A549 (cell line): ENCODE results near the gene MSI2.

ENCODE experiments used
- BHLHE40 ChIP-seq: IDR thresholded peaks from 2 replicates; pipeline ENCODE4 v1.6.1; 2012; ENCODE audit warnings: low read depth, low read length, inconsistent platforms
- CEBPB ChIP-seq, 2 experiments: fragments of >200 bp in 1 of 2; sonication (Bioruptor Twin) in 1 of 2; formaldehyde crosslinking in 1 of 2; IDR thresholded peaks; 2 replicates each; pipeline ENCODE4 v1.6.1; 2012 to 2016
- CHD2 ChIP-seq: fragments of 150-350 bp; IDR thresholded peaks from 2 replicates; pipeline ENCODE4 v1.6.1; 2014; ENCODE audit warnings: low read length; ENCODE audit not compliant: partially characterized antibody
- CTCF ChIP-seq: fragments of >200 bp; sonication (Bioruptor Twin); formaldehyde crosslinking; IDR thresholded peaks from 3 replicates; pipeline ENCODE4 v1.5.1; 2016
- EHMT2 ChIP-seq: fragments of 200-600 bp; sonication (generic); IDR thresholded peaks from 2 replicates; pipeline ENCODE4 v1.6.1; 2016; ENCODE audit warnings: antibody characterized with exemption, low read depth, mild to moderate bottlenecking, moderate library complexity
- GATA3 ChIP-seq: IDR thresholded peaks from 2 replicates; pipeline ENCODE4 v1.6.1; 2012; ENCODE audit warnings: borderline replicate concordance
- HES2 ChIP-seq: fragments of >200 bp; sonication (Bioruptor Twin); formaldehyde crosslinking; IDR thresholded peaks from 2 replicates; pipeline ENCODE4 v1.6.1; 2016
- MAX ChIP-seq: IDR thresholded peaks from 2 replicates; pipeline ENCODE4 v1.6.1; 2012
- MYC ChIP-seq: IDR thresholded peaks from 2 replicates; pipeline ENCODE4 v1.6.1; 2012; ENCODE audit warnings: mild to moderate bottlenecking, inconsistent platforms, low read length, improper control_type of control experiment, borderline replicate concordance
- PBX3 ChIP-seq: IDR thresholded peaks from 2 replicates; pipeline ENCODE4 v1.6.1; 2012
- POLR2A ChIP-seq: IDR thresholded peaks from 2 replicates; pipeline ENCODE4 v1.6.1; 2012; ENCODE audit warnings: mild to moderate bottlenecking, low read length
- RARB ChIP-seq: fragments of 250-450 bp; sonication (Bioruptor Pico); IDR thresholded peaks from 2 replicates; pipeline ENCODE4 v1.8.0; 2021; ENCODE audit warnings: mild to moderate bottlenecking, moderate library complexity
- REST ChIP-seq: fragments of 200-600 bp; sonication (generic); IDR thresholded peaks from 2 replicates; pipeline ENCODE4 v1.6.1; 2016; ENCODE audit warnings: antibody characterized with exemption, mild to moderate bottlenecking, moderate library complexity
- RNF2 ChIP-seq: fragments of 200-600 bp; sonication (generic); IDR thresholded peaks from 2 replicates; pipeline ENCODE4 v1.6.1; 2016; ENCODE audit warnings: low read depth, mild to moderate bottlenecking, antibody characterized with exemption, moderate library complexity, borderline replicate concordance

GRCh38 chr17:57275071-57275764 is 18.9 kb downstream of the MSI2 start:
- TF ChIP-seq CTCF (no peak), MAX (no peak), CEBPB (IDR thresholded peaks at IDR 0.05) (no peak), REST (no peak), POLR2A (no peak), GATA3 (no peak), MYC (no peak), RARB (CRISPR knock-in tag) (no peak), EHMT2 (no peak), CHD2 (no peak), BHLHE40 (no peak), RNF2 (no peak), PBX3 (no peak), HES2 (no peak)
